Stimulated activated CD4-positive, alpha-beta T cell treated with anti-CD3 and anti-CD28 coated beads, Interleukin-12 subunit alpha, Interleukin-12 subunit beta, amount 100 ng/mL, for 4 hours (primary cell): ENCODE data around the gene THEM5.
"Not testable (repeated sequence)": the region's sequence is repeated elsewhere in the genome, so short reads cannot be mapped to it uniquely, and the experiment has no call there.

Experiments used
- DNase-seq: peaks from one replicate; pipeline ENCODE4 v3.0.0-alpha.2; 2020

Gene THEM5

GRCh38 chr1:151853411-151853943 is at the start of gene THEM5:
Gene THEM5, minus strand, starts transcription at chr1:151853712. Its CDS starts 147 bp downstream, at chr1:151853565.
- no peak for DNase-seq

- DNase-seq: no peak
Observed at GRCh38 chr1:151902858-151903257, 49.3 kb upstream of the THEM5 start.

GRCh38 chr1:151900804-151901203 is 47.3 kb upstream of the THEM5 start:
- not testable (repeated sequence) for DNase-seq

DNA sequence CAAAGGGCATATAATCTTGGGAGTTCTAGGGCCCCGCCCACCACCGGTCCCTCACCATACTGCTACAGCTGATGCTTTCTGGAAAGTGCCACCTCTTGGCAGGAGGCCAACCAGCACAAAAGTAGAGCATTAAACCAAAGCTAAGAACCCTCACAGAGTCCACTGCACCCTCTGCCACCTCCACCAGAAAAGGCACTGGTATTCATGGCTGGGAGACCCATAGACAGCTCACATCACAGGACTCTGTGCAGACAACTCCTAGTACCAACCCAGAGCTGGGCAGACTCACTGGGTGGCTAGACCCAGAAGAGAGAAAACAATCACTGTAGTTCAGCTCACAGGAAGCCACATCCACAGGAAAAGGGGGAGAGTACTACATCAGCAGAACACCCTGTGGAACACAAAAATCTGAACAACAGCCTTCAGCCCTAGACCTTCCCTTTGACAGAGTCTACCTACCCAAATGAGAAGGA is 45.0 kb upstream of the THEM5 start:
- peak; percentile 32 for DNase-seq

- DNase-seq: no peak
Observed at GRCh38 chr1:151897991-151898431, 44.5 kb upstream of the THEM5 start.

- DNase-seq: no peak
Observed at GRCh38 chr1:151893176-151893924, 39.8 kb upstream of the THEM5 start.

DNA sequence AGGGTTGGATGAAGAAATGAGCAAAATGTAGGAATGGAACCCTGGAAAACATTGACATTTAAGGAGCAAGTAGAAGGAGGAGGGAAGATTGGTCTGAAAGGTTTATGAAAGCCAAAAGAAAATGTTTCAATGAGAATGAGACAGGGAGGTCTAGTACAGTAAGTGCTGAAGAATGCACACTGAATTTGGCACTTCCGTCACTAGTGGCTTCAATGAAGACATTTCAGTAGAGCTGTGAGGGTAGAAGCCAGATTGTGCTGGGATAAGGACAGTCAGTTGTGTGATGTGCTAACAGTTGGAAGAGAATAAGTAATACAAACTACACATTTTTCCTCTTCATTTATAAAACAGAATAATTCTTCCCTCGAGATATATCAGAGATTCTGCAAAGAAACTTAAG is 38.7 kb upstream of the THEM5 start:
- no peak for DNase-seq

GRCh38 chr1:151891512-151891911 is 38.0 kb upstream of the THEM5 start:
- DNase-seq: no peak

- DNase-seq: no peak
Observed at GRCh38 chr1:151888972-151889570, 35.6 kb upstream of the THEM5 start.

GRCh38 chr1:151887028-151887427 is 33.5 kb upstream of the THEM5 start:
- no peak for DNase-seq

GRCh38 chr1:151885479-151885878 is 32.0 kb upstream of the THEM5 start:
- DNase-seq: no peak

- DNase-seq: not testable (repeated sequence)
Observed at GRCh38 chr1:151884879-151885278, 31.4 kb upstream of the THEM5 start.

DNA sequence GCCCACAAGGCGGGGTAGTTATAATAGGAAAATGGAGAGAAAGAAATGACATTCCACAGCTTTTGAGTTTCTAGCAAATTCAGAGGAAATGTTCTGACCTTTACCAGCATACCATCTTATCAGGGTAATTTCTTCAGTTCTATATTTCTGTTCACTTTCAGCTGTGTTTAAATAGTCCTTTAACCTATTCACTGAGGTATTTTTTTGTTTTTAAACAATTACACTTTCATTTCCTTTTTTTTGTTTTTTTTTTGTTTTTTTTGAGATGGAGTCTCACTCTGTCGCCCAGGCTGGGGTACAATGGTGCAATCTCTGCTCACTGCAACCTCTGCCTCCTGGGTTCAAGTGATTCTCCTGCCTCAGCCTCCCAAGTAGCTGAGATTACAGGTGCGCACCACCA is 30.9 kb upstream of the THEM5 start:
- not testable (repeated sequence) for DNase-seq

- not testable (repeated sequence) for DNase-seq
Observed at GRCh38 chr1:151883898-151884297, 30.4 kb upstream of the THEM5 start.

GRCh38 chr1:151882918-151883317 is 29.4 kb upstream of the THEM5 start:
- DNase-seq: not testable (repeated sequence)

DNA sequence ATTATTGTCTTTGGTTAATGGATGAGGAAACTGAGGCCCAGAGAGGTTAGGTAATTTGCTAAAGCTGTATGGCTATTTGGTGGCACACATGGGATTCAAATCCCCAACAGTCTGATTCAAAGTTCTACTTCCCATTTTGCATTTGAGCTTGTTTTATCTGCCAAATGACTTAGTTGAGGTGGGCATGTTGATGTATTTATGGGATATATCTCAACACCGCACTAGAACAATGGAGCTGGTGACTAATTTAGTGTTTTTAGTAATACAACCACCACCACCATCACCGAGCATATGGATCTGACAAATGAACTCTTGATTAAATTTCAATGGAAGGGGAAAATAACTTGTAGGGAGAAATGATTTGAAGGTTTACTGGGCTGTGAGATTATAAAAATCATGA is 29.0 kb upstream of the THEM5 start:
- no peak for DNase-seq

GRCh38 chr1:151881479-151881878 is 28.0 kb upstream of the THEM5 start:
- no peak for DNase-seq

- DNase-seq: no peak
Observed at GRCh38 chr1:151875419-151876097, 22.0 kb upstream of the THEM5 start.

GRCh38 chr1:151872776-151873175 is 19.3 kb upstream of the THEM5 start:
- not testable (repeated sequence) for DNase-seq

- no peak for DNase-seq
Observed at GRCh38 chr1:151871284-151872030, 17.9 kb upstream of the THEM5 start.

DNA sequence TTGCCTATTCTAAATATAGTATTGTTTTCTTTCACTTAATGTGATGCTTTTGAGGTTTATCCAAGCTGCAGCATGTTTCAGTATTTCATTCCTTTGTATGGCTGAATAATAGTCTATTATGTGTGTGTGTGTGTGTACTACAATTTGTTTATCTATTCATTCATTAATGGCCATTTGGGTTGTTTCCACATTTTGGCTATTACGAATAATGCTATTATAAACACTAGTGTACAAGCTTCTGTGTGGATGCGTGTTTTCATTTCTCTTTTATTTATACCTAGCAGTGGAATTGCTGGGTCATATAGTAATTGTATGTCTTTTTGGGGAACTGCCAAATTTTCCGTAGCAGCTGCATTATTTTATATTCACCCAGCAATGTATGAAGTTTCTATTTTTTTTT is 15.0 kb upstream of the THEM5 start:
- no peak for DNase-seq

- no peak for DNase-seq
Observed at GRCh38 chr1:151867765-151868411, 14.4 kb upstream of the THEM5 start.
